ENCODE data around the gene ADAMTSL1. TPM values are rescaled to one million over a fixed set of nuclear protein-coding genes. Genes with fewer than 3 reads are reported as not detected.
A peak's percentile ranks its signal among the peaks of the same experiment; 100 is the strongest.

ADAMTSL1 gene
- total and polyA plus RNA-seq, 2 of the 13 experiments (the other 11 are each of a cell fraction or from before 2014, with no cell fraction given): not detected

GRCh38 chr9:18622186-18622836 is 148.4 kb downstream of the ADAMTSL1 start:
- peak; percentile 66 for DNase-seq (ENCODE audit: low spot score)
- peaks cover 11% of the 10 kb centered on the region for H3K4me1 ChIP-seq (ENCODE audit: insufficient read depth, low read length)
- no peak overlapping the region for H2AFZ ChIP-seq (ENCODE audit: low read length)
- FAIRE-seq: peak; percentile 18
- no peaks in the 10 kb centered on the region for H3K36me3 ChIP-seq (replicated peaks in 1 of 2; ENCODE audit: control insufficient read depth in 1 of 2, insufficient read depth in 2 of 2, low read length in 2 of 2)
- H3K4me3 ChIP-seq (replicated peaks in 1 of 3; ENCODE audit: insufficient read depth in 1 of 3, low read depth in 2 of 3, low read length in 3 of 3): no peak overlapping the region
- H3K27ac ChIP-seq (ENCODE audit: extremely low read length, insufficient read depth, low read length): no peak overlapping the region
- no peak overlapping the region for H3K9ac ChIP-seq (ENCODE audit: insufficient read depth, low read depth, low read length)
- H3K9me3 ChIP-seq (ENCODE audit: low read length): no peaks in the 10 kb centered on the region
- no peak overlapping the region for H3K4me2 ChIP-seq (ENCODE audit: low read depth, low read length)
- POLR2A ChIA-PET: no interaction called here
- no peaks in the 10 kb centered on the region for H3K79me2 ChIP-seq (ENCODE audit: insufficient read depth, low read length)
- intact Hi-C loops (cut with micrococcal nuclease; ENCODE audit: unreplicated experiment) (no loop called here), in situ Hi-C loops (cut with HindIII; ENCODE audit: extremely low pct_ligation_motif_present, low pct_unique_long_range_greater_than_20kb) (no loop called here)
- no peaks in the 10 kb centered on the region for H3K27me3 ChIP-seq (ENCODE audit: control insufficient read depth in 1 of 2, insufficient read depth in 2 of 2, low read length in 2 of 2)
- ATAC-seq: peak; percentile 98
- H4K20me1 ChIP-seq (ENCODE audit: insufficient read depth, low read length): no peaks in the 10 kb centered on the region
- CTCF ChIA-PET (ENCODE audit: low intra/inter-chr PET ratio, low total read pairs): no interaction called here
- 11% methylated on average over 11 of the region's 11 CpGs for WGBS (ENCODE audit: low lambda C conversion rate)
- no TSS peak for BruUV-seq (replicated peaks)
- TF ChIP-seq FOXO1 (CRISPR knock-in tag; IDR thresholded peaks at IDR 0.05): peak; percentile 56; the same call in 1 of the 2 replicates
- TF ChIP-seq ZNF572 (CRISPR knock-in tag; IDR thresholded peaks at IDR 0.05): no peak
- TF ChIP-seq ZNF644 (CRISPR knock-in tag; IDR thresholded peaks at IDR 0.05; ENCODE audit: low read depth): 0 out of 2 replicates have a peak, but pooled peaks have one; percentile 31
- no peak for TF ChIP-seq MZF1 (CRISPR knock-in tag; IDR thresholded peaks at IDR 0.05; ENCODE audit: borderline replicate concordance)
- TF ChIP-seq TRAFD1 (CRISPR knock-in tag; IDR thresholded peaks at IDR 0.05; ENCODE audit: borderline replicate concordance): no peak
- TF ChIP-seq FOXA3 (CRISPR knock-in tag; IDR thresholded peaks at IDR 0.05): peak; percentile 54
- peak; percentile 46 for TF ChIP-seq CTCF (CRISPR knock-in tag; IDR thresholded peaks at IDR 0.05)
- peak; percentile 47 for TF ChIP-seq XRCC5 (optimal IDR thresholded peaks at IDR 0.05; ENCODE audit: low read length)
- no peak for TF ChIP-seq ZNF513 (CRISPR knock-in tag; conservative IDR thresholded peaks at IDR 0.05)
- no peak for TF ChIP-seq ATF7 (IDR thresholded peaks at IDR 0.05)
- TF ChIP-seq ATF7 (CRISPR knock-in tag; IDR thresholded peaks at IDR 0.05): no peak
- TF ChIP-seq HNF4A (CRISPR knock-in tag; IDR thresholded peaks at IDR 0.05): peak; percentile 83
- TF ChIP-seq ARID5B (CRISPR knock-in tag; IDR thresholded peaks at IDR 0.05): 0 out of 2 replicates have a peak, but pooled peaks have one; percentile 43
- TF ChIP-seq HNF4G (IDR thresholded peaks at IDR 0.05; ENCODE audit: borderline replicate concordance, low read depth, low read length): peak; percentile 55; the same call in 1 of the 2 replicates
- TF ChIP-seq HNF4G (CRISPR knock-in tag; IDR thresholded peaks at IDR 0.05; ENCODE audit: borderline replicate concordance, low read depth): peak; percentile 57; the same call in 1 of the 2 replicates
- no peak for TF ChIP-seq ESRRA (CRISPR knock-in tag; IDR thresholded peaks at IDR 0.05; ENCODE audit: low read depth)

Measured in HepG2 (cell line).